Astrocyte (in vitro differentiated cells and primary cell): ENCODE measurements around the gene TMEM108. TPM values are rescaled to one million over a fixed set of nuclear protein-coding genes. Genes with fewer than 3 reads are reported as not detected.

Experiments
- DNase-seq: peaks from one replicate; pipeline ENCODE4 v3.0.0-alpha.2; 2010; ENCODE audit warnings: low read depth
- FAIRE-seq: peaks from 2 replicates; lab custom pipeline; 2011; peaks lifted over from hg19 to GRCh38; lab: Jason Lieb, UNC
- H2AFZ ChIP-seq: 2 replicates; pipeline ENCODE4 v1.6.0; 2012; ENCODE audit warnings: low read depth, low read length, inconsistent platforms
- H3K27ac ChIP-seq: 2 replicates; pipeline ENCODE4 v1.5.1; 2011; ENCODE audit warnings: low read depth, low read length, inconsistent platforms
- H3K27me3 ChIP-seq: 2 replicates; pipeline ENCODE4 v1.6.0; 2011; ENCODE audit warnings: low read length, inconsistent platforms; ENCODE audit not compliant: insufficient read depth
- H3K36me3 ChIP-seq: 2 replicates; pipeline ENCODE4 v1.5.1; 2011; ENCODE audit warnings: low read length, inconsistent platforms; ENCODE audit not compliant: insufficient read depth
- H3K4me1 ChIP-seq: 2 replicates; pipeline ENCODE4 v1.5.1; 2011; ENCODE audit warnings: low read length, inconsistent platforms; ENCODE audit not compliant: insufficient read depth
- H3K4me2 ChIP-seq: 2 replicates; pipeline ENCODE4 v1.6.0; 2012; ENCODE audit warnings: low read length, inconsistent platforms
- H3K4me3 ChIP-seq: 2 replicates; pipeline ENCODE4 v1.5.1; 2011; ENCODE audit warnings: low read depth, mild to moderate bottlenecking, low read length, inconsistent platforms; ENCODE audit not compliant: insufficient read depth
- H3K79me2 ChIP-seq: 2 replicates; pipeline ENCODE4 v1.6.0; 2012; ENCODE audit warnings: mild to moderate bottlenecking, low read length, inconsistent platforms; ENCODE audit not compliant: insufficient read depth
- H3K9ac ChIP-seq: 2 replicates; pipeline ENCODE4 v1.6.0; 2012; ENCODE audit warnings: mild to moderate bottlenecking, low read length, inconsistent platforms
- H3K9me3 ChIP-seq: 2 replicates; pipeline ENCODE4 v1.5.1; 2012; ENCODE audit warnings: low read depth, mild to moderate bottlenecking, low read length, inconsistent platforms; ENCODE audit not compliant: insufficient read depth
- H4K20me1 ChIP-seq: 2 replicates; pipeline ENCODE4 v1.6.0; 2012; ENCODE audit warnings: low read length, inconsistent platforms; ENCODE audit not compliant: insufficient read depth
- H3K27ac Mint-ChIP-seq: one replicate; pipeline ENCODE4 v1.8.0; 2021; ENCODE audit warnings: mild to moderate bottlenecking, mixed read lengths; ENCODE audit not compliant: unreplicated experiment
- H3K27me3 Mint-ChIP-seq: one replicate; pipeline ENCODE4 v1.8.0; 2021; ENCODE audit warnings: low read depth, mixed read lengths; ENCODE audit not compliant: unreplicated experiment
- H3K36me3 Mint-ChIP-seq: one replicate; pipeline ENCODE4 v1.8.0; 2021; ENCODE audit warnings: low read depth, mixed read lengths; ENCODE audit not compliant: unreplicated experiment
- H3K4me1 Mint-ChIP-seq: one replicate; pipeline ENCODE4 v1.8.0; 2021; ENCODE audit warnings: low read depth, mixed read lengths; ENCODE audit not compliant: unreplicated experiment
- H3K4me3 Mint-ChIP-seq: one replicate; pipeline ENCODE4 v1.8.0; 2021; ENCODE audit warnings: mild to moderate bottlenecking, moderate library complexity, mixed read lengths; ENCODE audit not compliant: unreplicated experiment
- H3K9me3 Mint-ChIP-seq: one replicate; pipeline ENCODE4 v1.8.0; 2021; ENCODE audit warnings: mild to moderate bottlenecking, mixed read lengths; ENCODE audit not compliant: unreplicated experiment
- CTCF ChIP-seq: IDR thresholded peaks from 2 replicates; pipeline ENCODE4 v1.5.1; 2011; ENCODE audit warnings: low read depth, mild to moderate bottlenecking, inconsistent platforms, low read length, moderate library complexity; ENCODE audit not compliant: insufficient read depth
- EZH2 ChIP-seq: IDR thresholded peaks from 2 replicates; pipeline ENCODE4 v1.6.1; 2012; ENCODE audit warnings: mild to moderate bottlenecking, low read length, inconsistent platforms; ENCODE audit not compliant: insufficient read depth
- total RNA-seq: library from RNA; stranded (reverse); gene quantifications from 2 replicates; pipeline ENCODE4 v1.2.1, GENCODE V29; 2021

Gene TMEM108
- total RNA-seq, 1 donor from 2014 or later, result 5.6 TPM

DNA sequence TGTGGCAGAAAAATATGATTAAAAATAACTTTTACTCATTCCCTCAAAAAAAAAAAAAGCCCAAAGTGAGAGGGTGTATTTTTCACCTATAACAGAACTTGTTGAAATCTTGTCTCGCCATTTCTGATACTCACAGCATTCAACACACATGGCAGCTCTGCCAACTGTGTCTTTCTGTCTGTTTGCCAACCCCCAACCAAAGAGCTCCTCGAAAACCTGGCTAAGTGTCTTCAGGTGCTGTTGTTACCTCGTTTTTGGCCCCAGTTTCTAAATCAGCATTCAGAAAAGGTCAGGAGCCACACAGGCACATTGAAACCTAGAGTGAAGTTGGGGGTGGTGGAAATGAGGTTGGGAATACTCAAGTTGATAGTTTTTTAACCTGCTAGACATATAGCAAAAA is 123.5 kb downstream of the TMEM108 start:
- Histone ChIP-seq H3K27me3 (no peaks in the 10 kb centered on the region), H4K20me1 (no peaks in the 10 kb centered on the region), H3K4me3 (no peak overlapping the region), H3K9ac (no peak overlapping the region), H3K4me2 (no peak overlapping the region), H3K36me3 (no peaks in the 10 kb centered on the region), H2AFZ (no peak overlapping the region), H3K27ac (no peak overlapping the region), H3K4me1 (no peaks in the 10 kb centered on the region), H3K9me3 (no peaks in the 10 kb centered on the region), H3K79me2 (no peaks in the 10 kb centered on the region)
- DNase-seq (no peak), FAIRE-seq (no peak)
- Mint-ChIP-seq H3K27ac (no peak overlapping the region), H3K4me3 (no peak overlapping the region), H3K4me1 (peaks cover 3% of the 10 kb centered on the region), H3K36me3 (peaks cover 6% of the 10 kb centered on the region), H3K9me3 (peaks cover 2% of the 10 kb centered on the region), H3K27me3 (no peaks in the 10 kb centered on the region)
- no peak for TF ChIP-seq EZH2
- TF ChIP-seq CTCF, result no peak

- DNase-seq (no peak), FAIRE-seq (no peak)
- Mint-ChIP-seq H3K4me1 (peaks cover 3% of the 10 kb centered on the region), H3K27me3 (no peaks in the 10 kb centered on the region), H3K27ac (no peak overlapping the region), H3K4me3 (no peak overlapping the region), H3K36me3 (peaks cover 6% of the 10 kb centered on the region), H3K9me3 (peaks cover 6% of the 10 kb centered on the region)
- Histone ChIP-seq H3K27me3 (no peaks in the 10 kb centered on the region), H3K27ac (no peak overlapping the region), H3K79me2 (no peaks in the 10 kb centered on the region), H3K36me3 (no peaks in the 10 kb centered on the region), H3K4me2 (no peak overlapping the region), H4K20me1 (no peaks in the 10 kb centered on the region), H3K9me3 (no peaks in the 10 kb centered on the region), H3K4me1 (no peaks in the 10 kb centered on the region), H3K4me3 (no peak overlapping the region), H2AFZ (no peak overlapping the region), H3K9ac (no peak overlapping the region)
- TF ChIP-seq EZH2 (no peak), CTCF (no peak)
These were observed 124.1 kb downstream of the TMEM108 start for GRCh38 chr3:133162265-133162664.

DNA sequence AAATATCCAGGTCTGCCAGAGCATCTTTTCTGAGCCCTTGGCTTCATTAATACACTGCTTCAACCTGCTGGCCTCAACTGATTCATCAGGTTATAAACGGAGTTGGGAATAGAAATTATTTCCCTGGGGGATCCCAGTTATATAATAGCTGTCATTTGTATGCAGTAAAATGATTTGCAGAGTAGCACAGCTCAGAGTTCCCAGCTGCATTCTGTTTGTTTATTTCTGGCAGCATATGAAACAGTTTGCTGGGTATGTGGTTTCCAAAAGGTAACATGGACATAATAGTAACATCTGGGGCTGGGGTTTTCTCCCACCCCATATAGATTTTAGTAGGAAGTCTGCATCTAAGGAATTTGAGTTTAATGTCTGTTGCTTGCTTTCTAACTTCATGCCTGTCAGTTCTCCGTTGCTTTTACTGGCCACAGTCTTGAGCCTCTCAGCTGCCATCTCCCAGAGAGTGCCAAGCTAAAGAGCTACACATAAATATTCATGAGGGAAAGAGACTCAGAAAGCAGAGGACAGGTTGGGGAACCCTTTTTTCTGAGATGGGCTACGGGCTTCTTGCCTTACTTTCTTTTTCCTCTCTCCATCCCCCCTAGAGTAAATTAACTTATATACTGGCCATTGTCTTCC is 124.6 kb downstream of the TMEM108 start:
- TF ChIP-seq CTCF, result no peak
- no peak for TF ChIP-seq EZH2
- Histone ChIP-seq H3K27me3 (no peaks in the 10 kb centered on the region), H3K36me3 (no peaks in the 10 kb centered on the region), H3K4me2 (no peak overlapping the region), H3K27ac (no peak overlapping the region), H3K4me1 (no peaks in the 10 kb centered on the region), H3K4me3 (no peak overlapping the region), H4K20me1 (no peaks in the 10 kb centered on the region), H3K9ac (no peak overlapping the region), H3K9me3 (no peaks in the 10 kb centered on the region), H3K79me2 (no peaks in the 10 kb centered on the region), H2AFZ (no peak overlapping the region)
- Mint-ChIP-seq H3K27ac (no peak overlapping the region), H3K27me3 (no peaks in the 10 kb centered on the region), H3K36me3 (peaks cover 6% of the 10 kb centered on the region), H3K4me1 (peaks cover 3% of the 10 kb centered on the region), H3K9me3 (peaks cover 7% of the 10 kb centered on the region), H3K4me3 (no peak overlapping the region)
- no peak for DNase-seq
- FAIRE-seq, result no peak
